ENCODE results near the gene TMEM98.
"Not testable (repeated sequence)": the region's sequence is repeated elsewhere in the genome, so short reads cannot be mapped to it uniquely, and the experiment has no call there.

Gene TMEM98

GRCh38 chr17:32944248-32945020 is 16.5 kb downstream of the TMEM98 start:
- DNase-seq = no peak

DNA sequence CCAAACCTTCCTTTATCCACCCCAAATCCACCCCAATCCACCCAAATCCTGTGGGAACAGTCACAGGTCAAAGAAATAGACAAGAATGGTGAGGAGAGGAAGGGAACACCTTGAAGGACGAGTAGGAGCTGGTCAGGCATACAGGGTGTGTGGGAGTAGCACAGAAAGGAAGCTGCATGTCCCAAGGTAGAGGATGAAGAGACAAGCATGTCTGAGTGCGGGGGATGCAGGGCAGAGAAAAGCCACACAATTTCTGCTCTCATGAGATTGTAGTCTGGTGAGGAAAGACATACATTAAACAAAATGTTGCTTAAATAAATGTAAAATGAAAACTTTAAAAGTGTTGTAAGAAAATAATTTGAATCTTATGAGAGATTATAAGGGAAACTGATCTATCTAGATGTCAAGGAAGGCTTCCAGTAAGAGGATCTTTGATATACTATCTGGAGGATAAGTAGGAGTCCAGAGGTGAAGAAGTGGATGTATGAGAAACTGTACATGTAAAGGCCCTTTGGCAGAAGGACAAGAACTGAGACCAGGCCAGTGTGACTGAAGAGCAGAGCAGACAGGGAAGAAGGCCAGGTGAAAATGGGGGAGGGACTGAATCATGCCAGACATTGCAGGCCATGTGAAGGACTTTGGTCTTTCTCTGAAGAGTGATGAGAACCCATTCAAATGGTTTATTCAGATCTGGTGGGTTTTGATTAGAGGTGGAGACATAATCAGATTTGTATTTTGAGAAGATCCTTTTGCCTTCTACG is 18.6 kb downstream of the TMEM98 start:
- no peak for DNase-seq

DNA sequence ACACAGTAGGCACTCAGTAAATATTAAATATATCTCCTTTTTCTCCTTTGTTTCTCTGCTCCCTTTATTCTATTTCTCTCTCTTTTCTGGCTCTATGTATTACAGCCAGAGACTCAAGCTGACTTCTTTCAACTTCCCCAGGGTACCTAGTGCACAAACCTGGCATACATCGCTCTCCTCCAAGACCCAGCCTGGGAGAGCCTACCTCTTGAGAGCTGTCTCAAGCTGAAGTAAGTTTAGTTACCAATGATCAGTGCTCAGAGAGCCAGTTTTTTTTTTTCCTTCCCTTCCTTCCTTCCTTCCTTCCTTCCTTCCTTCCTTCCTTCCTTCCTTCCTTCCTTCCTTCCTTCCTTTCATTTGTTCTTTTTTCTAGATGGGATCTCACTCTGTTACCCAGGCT is 19.8 kb downstream of the TMEM98 start:
- DNase-seq = no peak

DNA sequence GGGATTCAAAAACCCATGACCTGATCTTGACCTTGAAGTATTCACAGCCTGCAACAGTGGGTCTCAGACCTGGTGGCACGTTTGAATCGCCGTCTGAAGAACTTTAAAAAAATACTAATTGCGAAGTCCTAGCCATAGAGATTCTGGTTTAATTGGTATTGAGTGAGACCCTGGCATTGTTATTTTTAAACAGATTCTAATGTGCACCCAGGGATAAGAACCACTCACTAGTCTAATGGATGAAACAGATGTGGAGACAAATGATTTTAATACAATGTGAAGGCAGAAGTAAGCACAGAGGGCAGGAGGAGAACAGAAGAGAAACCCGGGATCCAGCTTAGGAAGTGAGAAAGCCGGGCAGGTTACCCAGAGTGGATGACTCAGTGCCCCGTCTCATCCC is 21.2 kb downstream of the TMEM98 start:
- no peak for DNase-seq

GRCh38 chr17:32952491-32952890 is 24.5 kb downstream of the TMEM98 start:
- not testable (repeated sequence) for DNase-seq

DNA sequence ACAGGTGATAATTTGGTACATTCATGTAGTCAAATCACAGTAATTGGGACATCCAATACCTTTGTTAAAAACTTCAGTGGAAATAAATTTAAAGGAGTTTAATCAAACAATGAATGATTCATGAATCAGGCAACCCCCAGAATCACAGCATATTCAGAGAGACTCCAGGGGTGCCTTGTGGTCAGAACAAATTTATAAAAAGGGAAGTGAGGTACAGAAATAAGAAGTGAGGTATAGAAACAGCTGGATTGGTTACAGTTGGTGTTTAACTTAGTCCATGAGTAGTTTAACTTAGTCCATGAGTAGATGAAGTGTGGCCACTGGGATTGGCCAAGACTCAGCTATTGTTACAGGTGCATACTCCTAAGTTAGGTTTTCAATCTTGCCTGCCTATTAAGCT is 25.1 kb downstream of the TMEM98 start:
- no peak for DNase-seq

- no peak for DNase-seq
These were observed 25.9 kb downstream of the TMEM98 start for GRCh38 chr17:32953857-32954256.

- no peak for DNase-seq
These were observed 26.5 kb downstream of the TMEM98 start for GRCh38 chr17:32954477-32954876.

DNA sequence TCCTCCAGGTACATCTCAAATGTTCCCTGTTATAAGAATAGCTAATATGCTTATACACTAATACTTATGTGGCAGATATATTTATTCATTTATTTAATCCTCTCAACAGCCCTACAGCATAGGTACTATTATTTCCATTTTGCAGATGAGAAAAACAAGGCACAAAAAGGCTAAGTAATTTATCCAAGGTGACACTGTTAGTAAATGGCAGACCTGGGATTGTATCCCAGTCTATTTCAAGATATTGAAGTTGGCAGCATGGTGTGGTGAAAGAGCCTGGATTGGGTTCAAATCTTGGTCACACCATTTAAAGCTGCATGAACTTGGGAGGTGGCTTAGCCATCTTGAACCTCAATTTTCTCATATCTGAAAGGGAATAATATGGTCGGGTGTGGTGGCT is 27.2 kb downstream of the TMEM98 start:
- no peak for DNase-seq

DNA sequence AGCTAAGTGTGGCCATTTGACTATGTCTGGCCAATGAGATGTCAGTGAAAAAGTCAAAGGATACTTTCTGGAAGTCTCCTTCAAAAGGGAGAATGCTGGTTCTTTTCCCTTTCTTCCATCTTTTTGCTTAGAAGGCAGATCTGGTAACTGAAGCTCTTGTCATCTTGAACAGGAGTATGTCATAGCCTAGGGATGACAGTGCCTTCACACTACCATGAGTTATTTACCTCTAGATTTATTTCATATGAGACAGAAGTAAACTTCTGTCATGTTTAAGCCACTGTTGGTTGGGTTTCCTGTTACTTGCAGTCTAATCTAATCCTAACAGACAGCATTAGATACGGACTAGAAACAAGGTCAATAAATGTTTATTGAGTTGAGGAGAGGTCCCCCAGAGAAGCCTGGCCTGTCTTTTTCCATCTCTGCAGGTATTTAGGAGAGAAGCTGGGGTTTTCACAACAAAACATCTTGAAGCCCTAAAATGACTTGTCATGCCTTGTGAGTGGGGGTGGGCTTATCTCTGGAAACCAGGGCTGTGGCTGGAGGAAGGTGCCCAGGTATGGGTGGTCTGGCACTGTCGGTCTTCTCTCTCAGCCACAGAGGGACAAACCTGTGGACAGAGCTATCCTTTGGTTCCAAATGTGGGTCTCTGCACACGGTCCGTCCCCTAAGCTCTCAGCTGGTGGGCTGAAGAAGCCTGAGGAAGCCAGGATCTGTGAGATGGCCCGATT is 28.5 kb downstream of the TMEM98 start:
- no peak for DNase-seq

DNA sequence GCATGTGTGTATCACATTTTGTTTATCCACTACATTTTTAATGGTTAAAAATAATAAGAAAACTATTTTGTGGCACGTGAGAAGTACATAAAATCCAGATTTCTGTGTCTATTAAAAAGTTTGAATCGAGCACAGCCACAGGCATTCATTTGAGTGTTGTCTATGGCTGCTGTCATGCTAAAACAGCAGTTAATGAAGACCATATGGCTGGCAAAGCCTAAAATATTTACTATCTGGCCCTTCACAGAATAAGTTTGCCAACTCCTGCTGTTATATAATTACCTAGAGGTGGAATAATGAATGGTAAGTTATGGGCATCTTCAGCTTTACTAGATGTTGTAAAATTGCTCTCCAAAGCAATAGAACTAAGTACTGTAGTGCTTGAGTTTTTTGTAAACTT is 30.5 kb downstream of the TMEM98 start:
- no peak for DNase-seq

GRCh38 chr17:32960815-32961214 is 32.9 kb downstream of the TMEM98 start:
- DNase-seq = peak; percentile 23

DNA sequence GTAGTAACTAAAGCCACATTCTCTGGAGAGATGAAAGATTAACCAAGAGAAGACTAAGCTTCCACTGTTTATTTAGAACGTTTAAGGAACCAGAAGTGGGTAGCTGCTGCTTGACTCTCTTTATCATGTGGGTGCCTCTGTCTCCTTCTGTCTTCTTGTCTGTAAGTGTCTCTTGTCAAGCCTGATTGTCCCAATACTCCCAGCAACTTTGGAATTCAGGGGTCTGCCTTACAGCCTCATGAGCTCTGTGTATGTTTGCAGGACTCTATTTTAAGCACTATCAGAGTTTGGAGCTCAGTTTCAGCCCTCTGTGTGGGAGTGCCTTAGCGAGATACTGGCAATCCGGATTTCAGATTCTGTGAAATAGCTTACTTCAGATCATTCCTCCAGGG is 34.4 kb downstream of the TMEM98 start:
- no peak for DNase-seq

DNA sequence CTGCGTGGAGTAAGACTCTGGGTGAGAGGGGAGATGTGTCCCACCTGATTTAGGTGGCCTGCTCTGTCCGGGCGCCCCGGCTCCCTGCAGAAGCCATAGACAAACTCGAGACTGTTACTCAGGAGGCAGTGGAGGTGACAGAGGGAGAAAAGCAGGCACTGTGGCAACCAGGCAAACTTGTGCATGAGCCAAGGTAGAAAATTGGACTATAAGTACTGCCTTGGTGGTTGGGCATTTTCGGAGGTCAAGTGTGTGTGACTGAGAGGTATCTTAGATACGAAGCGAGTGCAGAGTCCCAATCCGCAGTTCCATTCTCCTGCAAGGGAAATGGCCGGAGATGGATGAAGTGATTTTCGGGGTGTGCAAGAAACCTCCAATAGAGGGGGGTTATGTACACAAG is 36.6 kb downstream of the TMEM98 start:
- no peak for DNase-seq

GRCh38 chr17:32969231-32969630 is 41.3 kb downstream of the TMEM98 start:
- not testable (repeated sequence) for DNase-seq

DNA sequence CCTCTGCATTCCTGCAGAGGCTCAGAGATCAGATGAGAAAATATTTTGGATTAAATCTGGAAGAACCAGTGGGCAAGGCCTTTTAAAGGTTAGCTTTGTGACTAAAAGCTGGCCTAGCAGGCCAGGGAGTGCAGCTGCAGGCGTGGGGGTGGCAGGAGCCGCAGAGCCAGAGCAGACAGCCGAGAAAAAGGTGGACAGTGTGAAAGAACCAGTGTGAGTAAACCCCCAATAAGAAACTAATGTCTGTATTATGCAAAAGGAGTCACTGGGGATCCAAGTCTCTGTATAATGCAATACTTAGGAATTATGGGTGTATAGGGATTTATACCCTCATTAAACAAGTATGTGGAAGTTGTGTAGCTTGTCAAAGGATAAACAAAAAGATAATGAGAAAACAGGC is 42.3 kb downstream of the TMEM98 start:
- DNase-seq = peak; percentile 83

DNA sequence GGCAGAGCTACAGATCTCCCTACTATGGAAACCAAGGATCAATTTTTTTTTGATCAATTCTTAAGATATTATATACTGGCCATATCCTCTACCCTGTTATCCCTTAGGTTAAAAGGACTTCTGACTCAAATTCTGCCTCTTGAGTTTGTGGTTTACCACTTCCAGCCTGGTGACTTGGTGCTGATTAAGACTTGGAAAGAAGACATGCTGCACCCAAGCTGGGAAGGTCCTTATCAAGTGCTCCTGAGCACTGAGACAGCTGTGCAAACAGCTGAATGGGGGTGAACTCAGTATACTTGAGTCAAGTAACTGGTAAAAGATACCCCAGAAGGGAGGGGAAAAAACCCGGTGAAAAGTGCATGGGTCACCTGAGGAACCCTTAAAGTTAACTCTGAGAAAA is 43.2 kb downstream of the TMEM98 start:
- DNase-seq = peak; percentile 83

GRCh38 chr17:32976131-32976530 is 48.2 kb downstream of the TMEM98 start:
- DNase-seq = no peak

GRCh38 chr17:32976605-32977004 is 48.7 kb downstream of the TMEM98 start:
- no peak for DNase-seq

DNA sequence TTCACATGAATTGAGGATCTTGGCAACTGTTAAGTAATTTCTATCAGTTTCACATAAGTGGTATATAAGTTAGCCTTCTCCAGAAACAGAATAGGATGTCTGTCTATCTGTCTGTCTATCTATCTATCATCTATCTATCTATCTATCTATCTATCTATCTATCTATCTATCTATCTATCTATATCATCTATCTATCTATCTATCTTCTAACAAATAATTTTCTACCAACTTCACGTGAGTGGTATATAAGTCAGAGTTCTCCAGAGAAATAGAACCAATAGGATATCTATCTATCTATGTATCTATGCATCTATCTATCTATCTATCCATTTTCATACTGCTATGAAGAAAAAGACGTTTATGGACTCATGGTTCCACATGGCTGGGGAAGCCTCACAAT is 52.3 kb downstream of the TMEM98 start:
- DNase-seq = no peak

DNA sequence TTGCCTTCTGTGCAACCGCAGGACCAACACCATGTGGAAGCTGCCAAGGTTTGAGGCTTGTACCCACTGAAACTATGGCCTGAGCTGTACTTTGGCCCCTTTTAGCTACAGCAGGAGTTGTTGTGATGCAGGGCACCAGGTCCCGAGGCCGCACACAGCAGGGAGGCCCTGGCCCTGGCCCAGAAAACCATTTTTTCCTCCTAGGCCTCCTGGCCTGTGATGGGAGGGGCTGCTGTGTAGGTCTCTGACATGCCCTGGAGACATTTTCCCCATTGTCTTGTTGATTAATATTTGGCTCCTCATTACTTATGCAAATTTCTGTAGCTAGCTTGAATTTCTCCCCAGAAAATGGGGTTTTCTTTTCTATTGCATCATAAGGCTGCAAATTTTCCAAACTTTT is 53.7 kb downstream of the TMEM98 start:
- DNase-seq = not testable (repeated sequence)

DNA sequence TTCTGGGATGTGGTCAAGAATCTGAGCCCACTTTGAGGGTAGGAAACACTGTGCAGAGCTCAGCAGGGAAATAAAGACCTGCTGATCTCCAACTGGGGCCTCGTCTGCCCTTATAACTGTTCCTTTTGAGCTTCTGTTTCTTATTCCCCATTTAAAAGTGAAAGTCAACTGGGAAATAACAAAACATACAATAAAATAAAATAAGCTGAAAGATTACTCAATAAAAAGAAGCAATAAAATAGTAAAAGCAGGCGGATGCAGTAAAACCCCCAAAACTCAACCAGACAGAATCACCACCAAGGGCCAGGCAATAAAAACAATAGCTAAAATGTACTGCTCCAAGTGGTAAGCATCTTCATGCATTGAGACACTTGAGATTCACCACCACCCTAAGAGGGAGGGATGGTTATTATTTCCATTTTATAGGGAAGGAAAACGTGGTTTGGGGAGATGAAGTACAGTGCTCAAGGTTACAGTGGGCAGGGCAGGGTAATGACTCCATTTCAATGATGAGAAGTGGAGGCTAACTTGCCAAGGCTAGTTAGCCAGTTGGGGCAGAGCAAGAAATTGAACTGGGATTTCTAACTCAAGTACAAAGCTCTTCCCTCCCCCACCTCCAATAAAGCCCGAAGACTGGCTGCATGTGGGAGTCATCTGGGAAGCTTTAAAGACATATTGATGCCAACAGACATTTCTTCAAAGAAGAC is 57.2 kb downstream of the TMEM98 start:
- no peak for DNase-seq

DNA sequence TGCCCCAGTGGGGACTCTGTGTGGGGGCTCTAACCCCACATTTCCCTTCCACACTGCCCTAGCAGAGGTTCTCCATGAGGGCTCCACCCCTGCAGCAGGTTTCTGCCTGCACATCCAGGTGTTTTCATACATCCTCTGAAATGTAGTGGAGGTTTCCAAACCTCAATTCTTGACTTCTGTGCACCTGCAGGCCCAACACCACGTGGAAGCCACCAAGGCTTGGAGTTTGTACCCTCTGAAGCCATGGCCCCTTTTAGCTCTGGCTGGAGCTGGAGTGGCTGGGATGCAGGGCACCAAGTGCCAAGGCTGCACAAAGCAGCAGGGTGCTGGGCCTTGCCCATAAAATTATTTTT is 59.5 kb downstream of the TMEM98 start:
- DNase-seq = not testable (repeated sequence)

Measured in NCI-H226 (cell line).